ENCODE measurements around the gene IYD.

GRCh38 chr6:150320442-150320841 is 48.4 kb upstream of the IYD start:
- TF ChIP-seq CTCF (IDR thresholded peaks at IDR 0.05) = no peak
- TF ChIP-seq POLR2AphosphoS5 (IDR thresholded peaks at IDR 0.05) = no peak
